Superior temporal gyrus (tissue), 1 donor: Measurements from ENCODE around the gene ZNF638.
"Not testable (repeated sequence)": the region's sequence is repeated elsewhere in the genome, so short reads cannot be mapped to it uniquely, and the experiment has no call there.

Experiments
- DNase-seq: peaks from one replicate; pipeline ENCODE4 v3.0.0-alpha.2; 2016; ENCODE audit errors: extremely low spot score

ZNF638 gene, protein sequence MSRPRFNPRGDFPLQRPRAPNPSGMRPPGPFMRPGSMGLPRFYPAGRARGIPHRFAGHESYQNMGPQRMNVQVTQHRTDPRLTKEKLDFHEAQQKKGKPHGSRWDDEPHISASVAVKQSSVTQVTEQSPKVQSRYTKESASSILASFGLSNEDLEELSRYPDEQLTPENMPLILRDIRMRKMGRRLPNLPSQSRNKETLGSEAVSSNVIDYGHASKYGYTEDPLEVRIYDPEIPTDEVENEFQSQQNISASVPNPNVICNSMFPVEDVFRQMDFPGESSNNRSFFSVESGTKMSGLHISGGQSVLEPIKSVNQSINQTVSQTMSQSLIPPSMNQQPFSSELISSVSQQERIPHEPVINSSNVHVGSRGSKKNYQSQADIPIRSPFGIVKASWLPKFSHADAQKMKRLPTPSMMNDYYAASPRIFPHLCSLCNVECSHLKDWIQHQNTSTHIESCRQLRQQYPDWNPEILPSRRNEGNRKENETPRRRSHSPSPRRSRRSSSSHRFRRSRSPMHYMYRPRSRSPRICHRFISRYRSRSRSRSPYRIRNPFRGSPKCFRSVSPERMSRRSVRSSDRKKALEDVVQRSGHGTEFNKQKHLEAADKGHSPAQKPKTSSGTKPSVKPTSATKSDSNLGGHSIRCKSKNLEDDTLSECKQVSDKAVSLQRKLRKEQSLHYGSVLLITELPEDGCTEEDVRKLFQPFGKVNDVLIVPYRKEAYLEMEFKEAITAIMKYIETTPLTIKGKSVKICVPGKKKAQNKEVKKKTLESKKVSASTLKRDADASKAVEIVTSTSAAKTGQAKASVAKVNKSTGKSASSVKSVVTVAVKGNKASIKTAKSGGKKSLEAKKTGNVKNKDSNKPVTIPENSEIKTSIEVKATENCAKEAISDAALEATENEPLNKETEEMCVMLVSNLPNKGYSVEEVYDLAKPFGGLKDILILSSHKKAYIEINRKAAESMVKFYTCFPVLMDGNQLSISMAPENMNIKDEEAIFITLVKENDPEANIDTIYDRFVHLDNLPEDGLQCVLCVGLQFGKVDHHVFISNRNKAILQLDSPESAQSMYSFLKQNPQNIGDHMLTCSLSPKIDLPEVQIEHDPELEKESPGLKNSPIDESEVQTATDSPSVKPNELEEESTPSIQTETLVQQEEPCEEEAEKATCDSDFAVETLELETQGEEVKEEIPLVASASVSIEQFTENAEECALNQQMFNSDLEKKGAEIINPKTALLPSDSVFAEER (N-terminal part only)

DNA sequence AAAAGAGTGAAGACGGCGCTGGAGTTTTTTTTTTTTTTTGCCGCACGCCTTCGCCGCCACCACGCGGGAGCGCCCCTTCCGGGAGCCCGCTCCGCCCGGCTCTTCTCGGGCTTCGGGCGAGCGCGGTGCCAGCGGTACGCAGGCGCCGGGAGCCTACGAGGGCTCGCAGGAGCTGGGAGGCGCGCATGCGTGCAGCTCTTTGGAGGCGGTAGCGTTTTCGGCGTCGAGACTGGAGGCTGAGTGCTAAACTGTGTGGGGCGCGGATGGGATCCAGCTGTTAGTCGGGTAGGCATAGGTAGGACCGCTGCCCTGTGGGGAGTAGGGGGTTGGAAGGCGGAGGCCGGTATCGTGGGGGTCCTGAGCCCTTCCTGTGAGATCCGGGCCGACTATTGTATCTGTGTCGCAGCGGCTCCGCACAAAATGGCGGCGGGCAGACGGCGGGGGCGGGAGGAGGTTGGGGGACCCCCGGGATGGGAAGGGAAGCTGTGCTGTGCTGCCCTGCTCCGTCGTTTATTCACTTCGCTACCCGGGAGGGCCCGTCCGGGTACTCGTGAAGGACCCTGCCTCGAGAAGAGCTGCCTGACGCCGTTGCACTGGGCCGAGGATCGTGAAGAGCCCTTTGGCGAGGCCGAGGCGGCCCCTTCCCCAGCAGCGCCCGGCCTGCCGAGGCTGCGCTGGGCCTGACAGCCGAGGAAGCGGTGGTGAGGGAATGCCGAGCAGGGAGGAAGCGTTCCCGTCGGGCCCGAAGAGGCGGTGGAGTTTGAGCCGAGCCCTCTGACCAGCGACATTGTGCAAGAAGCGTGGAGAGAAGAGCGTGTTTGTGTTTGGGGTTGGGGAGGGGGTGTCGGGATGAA, at the start of gene ZNF638:
ZNF638 (plus strand) TSS at position 202 of the 854 bp plus-strand sequence. CDS start 17,173 bp downstream, outside the sequence.
- DNase-seq = peak; percentile 95

DNA sequence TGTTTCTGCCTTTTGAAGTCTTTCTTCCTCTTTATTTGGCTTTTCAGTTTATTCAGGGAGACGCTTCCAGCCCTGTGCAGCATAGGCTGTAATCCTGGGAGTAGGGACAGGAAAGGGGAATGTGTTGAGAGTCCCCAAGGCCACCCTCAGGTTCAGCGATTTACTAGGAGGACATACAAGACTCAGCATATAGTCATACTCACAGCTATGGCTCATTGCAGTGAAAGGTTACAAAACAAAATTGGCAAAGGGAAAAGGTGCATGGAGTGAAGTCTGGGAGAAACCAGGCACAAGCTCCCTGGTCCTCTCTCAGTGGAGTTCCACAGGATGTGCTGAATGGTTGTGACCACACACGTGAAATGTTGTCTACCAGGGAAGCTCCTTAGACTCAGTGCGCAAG, 49.6 kb upstream of the ZNF638 start:
- no peak for DNase-seq

DNA sequence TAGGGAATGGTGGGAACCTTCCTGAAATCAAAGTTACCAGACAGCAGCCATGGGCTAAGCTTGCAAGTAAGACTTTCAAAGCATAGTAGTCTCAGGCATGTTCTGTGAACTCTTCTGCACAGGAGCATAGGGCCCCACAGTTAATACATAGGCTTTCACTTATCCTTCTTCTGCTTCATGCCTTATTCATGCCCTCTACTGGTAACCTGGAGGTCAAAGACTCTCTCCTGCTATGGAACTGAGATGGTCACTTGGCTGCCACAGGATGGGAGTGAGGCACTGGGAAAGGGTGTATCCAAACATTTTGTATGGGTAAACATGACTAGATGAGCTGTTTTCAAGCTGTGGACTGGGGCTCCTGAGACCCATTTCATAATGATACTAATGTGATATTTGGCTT, 49.1 kb upstream of the ZNF638 start:
- DNase-seq = no peak

DNA sequence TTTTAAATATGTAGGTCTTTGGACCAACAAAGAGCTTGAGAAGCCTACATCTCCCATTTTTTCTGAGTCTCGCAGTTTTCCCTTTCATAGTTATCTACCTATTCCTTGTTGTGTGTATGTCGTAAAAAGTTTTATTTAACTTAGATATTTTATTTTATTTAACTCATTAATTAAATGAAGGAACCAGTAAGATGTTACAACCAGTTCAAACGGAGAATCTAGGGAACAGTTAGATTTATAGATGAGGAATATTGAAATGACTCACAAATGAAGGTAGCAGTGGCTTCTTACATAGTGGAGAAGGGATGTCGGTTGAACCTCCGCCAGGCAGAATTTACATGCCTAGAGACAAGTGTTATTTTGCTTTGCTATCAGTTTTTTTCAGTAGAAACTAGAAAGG, 48.5 kb upstream of the ZNF638 start:
- no peak for DNase-seq

DNA sequence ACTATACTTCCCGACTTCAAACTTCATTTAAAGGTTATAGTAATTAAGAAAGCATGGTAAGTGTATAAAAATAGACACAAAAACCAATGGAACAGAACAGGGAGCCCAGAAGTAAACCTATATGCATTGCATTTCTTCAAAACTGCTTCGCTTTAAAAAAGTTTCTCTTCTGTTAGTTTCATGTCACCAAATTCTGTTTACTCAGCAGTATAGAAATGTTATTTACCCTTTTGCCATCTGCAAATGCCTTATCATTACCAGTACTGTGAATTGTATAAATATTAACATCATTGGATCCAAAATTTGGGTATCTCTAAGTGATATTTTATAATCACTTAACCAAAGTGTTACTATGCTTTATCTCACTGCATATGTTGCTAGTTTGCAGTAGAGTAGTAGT, 45.9 kb upstream of the ZNF638 start:
- DNase-seq = no peak

DNA sequence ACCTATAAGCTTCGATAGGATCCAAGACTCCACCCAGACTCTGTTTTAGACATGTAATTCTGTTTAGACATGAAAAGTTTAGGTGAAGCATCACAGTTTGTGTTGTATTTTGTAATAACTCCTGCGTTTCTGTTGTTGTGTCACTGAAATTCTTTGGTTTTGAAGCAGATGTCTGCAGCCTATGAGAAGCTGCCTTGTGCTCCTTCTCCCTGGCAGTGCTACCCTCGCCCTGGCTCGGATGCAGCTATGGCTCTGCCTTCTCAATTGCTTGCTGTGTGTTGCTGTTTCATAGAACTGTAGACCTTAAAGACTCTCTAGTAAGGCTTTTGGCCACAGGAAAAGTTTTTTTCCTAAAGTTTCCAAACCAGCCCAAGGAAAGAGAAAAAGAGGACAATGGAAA, 40.2 kb upstream of the ZNF638 start:
- peak; percentile 90 for DNase-seq

DNA sequence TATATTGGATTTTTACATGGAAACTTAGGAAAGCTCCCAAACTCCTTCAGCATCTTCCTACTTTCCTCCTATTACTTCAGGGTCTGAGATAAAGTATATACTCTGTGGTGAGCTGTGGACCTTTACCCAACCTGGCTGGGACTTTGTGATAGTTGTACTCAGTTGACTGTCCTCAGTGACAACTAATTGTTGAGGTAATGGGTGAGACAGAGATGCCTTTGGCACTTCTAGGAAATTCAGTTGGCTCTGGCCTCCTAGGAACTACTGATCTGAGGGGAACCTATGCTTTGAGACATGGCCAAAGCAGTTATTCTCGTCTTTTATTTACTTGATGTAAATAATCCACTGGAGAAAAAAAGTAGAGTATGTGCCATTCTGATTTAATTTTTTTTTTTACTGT, 39.4 kb upstream of the ZNF638 start:
- peak; percentile 57 for DNase-seq

DNA sequence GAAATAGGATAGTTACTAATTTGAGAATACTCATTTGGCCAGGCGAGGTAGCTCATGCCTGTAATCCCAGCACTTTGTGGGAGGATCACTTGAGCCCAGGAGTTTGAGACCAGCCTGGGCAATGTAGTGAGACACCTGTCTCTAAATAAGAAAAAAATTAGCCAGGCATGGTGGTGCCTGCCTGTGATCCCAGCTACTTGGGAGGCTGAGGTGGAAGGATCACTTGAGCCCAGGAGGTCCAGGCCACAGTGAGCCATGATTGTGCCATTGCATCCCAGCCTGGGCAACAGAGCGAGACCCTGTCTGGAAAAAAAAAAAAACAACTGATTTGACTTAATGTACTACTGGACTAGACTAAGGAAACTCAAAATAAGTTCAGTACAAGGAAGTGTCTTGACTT, 32.7 kb upstream of the ZNF638 start:
- no peak for DNase-seq

DNA sequence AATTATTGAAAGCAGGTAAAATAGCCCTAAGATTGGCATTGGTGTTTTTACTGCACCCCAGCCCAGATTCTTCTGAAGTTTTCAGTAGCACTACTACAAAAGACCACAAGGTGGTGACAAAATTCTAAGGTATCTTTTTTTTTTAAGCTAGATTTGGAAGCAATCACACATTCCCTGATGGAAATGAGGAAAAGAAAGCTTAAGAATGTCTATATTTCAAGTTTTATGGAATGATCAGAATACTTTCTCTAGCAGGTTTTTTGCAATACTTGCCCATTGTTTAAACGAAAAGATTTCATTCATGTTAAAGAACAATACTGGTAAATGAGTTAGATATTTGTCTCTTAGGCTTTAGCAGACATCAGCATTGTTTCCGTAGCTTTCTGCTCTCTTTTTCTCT, 32.1 kb upstream of the ZNF638 start:
- DNase-seq = peak; percentile 84

DNA sequence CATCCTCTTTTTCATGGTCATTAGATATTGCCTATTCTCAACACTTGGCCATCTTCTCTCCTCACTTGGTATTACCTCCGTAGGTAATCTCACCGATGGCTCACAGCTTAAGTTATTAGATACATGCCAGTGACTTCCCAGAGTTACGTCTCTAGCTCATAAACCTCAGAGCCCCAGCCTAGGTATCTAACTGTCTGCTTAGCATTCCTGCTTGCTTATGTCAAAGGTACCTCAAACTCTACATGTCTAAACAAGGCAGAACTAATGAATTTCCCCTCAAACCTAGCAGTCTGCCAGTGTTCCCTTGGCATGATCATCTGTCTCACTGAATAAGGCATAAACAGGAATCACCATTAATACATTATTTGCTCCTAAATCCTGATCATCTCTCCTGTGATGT, 27.7 kb upstream of the ZNF638 start:
- DNase-seq = no peak

DNA sequence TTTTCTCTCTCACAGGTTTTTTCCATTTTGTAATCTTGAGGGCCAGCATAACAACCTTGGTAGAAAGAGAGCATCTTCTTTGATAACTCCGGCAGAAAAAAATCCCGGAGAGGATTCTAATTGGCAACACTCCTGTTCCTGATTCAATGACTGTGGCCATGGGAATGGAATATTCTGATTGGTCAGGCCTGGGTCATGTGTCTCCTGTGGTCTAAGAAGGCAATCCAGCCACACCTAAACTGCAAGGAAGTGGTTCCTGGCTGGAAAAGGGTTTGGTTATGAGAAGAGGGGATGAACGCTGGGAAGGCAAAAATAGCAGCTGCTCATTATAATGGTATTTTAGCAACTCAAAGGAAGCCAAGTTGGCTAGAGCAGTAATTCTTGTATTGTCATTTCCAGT, 24.8 kb upstream of the ZNF638 start:
- no peak for DNase-seq

DNA sequence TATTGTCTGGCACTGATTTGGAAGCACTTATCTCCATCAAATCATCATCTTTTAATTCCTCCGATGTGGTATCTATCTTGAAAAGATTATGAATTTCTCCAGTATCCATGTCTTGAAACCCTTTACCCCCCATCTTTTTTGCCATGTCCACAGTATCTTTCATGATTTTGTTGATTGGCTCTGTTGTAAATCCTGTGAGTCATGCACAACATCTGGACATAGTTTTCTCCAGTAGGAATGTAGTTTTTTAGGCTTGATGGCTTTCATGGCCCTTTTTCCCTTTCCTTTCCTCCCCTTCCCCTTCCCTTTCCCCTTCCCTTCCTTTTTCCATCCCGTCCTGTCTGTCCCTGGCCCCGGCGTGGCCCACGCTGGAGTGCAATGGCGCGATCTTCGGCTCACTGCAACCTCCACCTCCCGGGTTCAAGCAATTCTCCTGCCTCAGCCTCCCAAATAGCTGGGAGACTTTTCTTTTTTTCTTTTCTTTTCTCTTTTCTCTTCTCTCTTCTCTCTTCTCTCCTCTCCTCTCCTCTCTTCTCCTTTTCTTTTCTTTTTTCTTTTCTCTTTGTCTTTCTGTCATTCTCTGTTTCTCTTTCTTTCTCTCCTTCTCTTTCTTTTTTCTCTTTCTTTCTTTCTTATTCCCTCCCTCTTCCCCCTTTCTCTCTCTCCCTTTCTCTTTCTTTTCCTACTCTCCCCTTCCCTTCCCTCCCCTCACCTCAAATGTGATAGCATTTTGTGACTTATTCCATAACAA, 18.4 kb upstream of the ZNF638 start:
- DNase-seq = no peak

DNA sequence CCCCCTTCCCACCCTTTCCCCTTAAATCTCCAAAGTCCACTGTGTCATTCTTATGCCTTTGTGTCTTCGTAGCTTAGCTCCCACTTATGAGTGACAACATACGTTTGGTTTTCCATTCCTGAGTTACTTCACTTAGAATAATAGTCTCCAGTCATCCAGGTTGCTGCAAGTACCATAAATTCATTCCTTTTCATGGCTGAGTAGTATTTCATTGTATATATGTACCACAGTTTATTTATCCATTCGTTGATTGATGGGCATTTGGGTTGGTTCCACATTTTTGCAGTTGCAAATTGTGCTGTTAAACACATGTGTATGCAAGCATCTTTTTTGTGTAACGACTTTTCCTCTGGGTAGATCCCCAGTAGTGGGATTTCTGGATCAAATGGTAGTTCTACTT, 14.5 kb upstream of the ZNF638 start:
- no peak for DNase-seq

DNA sequence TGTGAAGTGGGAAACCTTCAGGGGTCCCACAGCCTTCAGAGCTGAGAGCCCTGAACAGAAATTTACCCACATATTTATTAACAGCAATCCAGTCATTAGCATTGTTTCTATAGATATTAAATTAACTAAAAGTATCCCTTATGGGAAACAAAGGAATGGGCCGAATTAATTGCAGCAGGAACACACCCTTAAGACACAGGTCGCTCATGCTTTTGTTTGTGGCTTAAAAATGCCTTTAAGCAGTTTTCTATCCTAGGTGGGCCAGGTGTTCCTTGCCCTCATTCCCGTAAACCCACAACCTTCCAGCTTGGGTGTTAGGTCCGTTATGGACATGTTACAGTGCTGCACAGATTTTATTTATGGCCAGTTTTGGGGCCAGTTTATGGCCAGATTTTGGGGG, 13.7 kb upstream of the ZNF638 start:
- not testable (repeated sequence) for DNase-seq

DNA sequence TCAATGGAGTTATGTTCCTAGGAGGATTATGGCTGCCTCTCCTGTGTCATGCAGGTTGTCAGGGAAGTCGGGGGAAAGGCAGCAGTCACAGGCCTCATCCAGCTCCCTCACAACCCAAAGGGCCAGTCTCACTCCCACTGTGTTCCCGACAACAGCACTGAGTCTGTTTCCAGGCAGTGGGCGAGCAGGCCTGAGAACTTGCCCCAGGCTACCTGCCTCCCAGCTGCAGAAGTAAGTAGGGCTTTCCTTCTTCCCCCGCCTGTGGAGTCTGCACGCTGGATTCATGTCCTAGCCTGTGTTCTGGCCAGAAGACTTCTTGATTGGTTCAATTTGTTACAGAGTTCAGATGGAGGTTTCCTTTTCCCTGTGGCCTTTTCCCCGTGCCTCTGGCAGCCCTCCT, 8.2 kb upstream of the ZNF638 start:
- no peak for DNase-seq

DNA sequence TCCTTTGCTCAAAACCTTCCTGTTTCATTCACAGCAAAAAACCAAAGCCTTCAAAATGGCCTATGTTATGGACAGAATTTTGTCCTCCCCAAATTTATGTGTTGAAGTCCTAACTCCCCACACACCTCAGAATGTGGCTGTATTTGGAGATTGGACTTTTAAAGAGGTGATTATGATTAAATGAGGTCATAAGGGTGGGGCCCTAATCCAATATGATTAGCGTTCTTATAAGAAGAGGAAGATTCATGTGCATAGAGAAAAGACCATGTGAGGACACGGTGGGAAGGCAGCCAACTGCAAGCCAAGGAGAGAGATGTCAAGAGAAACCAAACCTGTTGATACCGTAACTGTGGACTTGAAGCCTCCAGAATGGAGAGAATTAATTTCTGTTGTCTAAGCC, 4.6 kb upstream of the ZNF638 start:
- no peak for DNase-seq

DNA sequence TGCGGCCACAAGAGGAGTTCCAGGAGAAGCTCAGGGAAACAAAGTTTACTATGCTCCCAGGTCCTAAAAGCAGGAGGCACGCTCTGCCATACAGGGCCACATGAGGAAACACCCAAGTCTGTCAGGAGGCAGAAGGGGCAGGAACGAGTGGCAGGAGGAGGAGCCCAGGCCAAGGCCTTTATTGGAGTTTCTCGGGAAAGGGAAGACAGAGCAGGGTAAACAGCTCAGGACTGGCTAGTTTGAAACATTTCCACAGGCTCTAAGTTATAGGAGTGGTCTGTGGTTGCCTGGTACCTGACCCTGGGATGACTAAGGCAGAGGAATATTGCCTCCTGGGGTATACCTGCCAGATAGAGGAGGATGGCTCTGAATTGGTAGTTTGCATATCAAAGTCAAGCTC, 3.7 kb upstream of the ZNF638 start:
- DNase-seq = no peak

DNA sequence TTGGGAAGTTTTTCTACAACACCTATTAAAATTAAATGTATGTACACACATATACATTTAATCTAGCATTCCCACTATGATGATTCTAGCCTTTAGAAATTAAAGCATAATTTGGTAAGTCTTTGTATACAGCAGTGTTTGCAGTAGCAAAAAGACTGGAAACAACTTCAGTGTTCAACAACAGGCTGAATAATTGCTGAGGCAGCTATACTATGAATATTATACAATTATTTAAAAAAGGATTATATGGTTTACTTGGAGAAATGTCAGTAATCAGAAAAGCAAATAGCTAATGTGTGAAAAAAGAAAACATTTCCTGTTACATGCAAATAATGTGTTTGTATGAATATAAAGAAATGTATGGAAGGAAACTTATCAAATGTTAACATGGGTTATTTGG, 1.4 kb upstream of the ZNF638 start:
- no peak for DNase-seq

DNA sequence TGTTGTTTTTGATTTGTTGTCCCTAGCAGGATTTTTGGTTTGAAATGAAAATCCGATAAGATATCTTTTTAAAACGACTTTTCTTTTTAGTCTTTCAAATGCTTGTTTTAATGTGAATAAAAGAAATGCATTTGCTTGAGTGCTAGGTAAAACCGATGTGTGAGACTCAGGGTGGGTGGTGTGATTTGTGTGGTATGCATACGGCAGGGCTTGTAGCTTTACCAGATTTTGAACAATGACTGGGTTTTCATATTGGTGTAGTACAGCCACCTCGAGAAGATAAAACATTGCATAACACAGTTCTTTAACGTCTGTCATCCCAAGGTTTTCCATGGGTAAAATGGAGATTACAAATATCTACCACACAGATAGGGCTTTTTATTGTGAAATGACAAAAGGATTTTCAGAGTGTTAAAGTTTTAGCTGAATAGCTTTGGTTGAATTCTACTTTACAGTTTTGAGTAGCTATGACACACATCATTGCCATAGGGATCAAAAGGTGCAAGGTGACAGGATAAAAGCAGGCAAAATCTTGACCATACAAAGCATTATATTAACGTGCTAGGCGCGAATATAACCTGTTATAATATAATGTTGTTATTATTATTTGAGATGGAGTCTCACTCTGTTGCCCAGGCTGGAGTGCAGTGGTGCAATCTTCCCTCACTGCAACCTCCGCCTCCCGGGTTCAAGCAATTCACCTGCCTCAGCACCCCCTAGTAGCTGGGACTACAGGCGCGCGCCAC, 824 bp upstream of the ZNF638 start:
- DNase-seq = no peak

DNA sequence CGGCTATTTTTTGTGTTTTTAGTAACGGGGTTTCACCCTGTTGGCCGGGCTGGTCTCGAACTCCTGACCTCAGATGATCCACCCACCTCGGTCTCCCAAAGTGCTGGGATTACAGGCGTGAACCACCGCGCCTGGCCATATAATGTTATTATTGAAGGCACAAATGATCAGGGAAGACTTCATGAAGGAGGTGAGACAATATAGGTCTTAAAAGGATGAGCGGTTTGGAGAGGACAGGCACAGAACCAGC, 326 bp upstream of the ZNF638 start:
- DNase-seq = not testable (repeated sequence)
